ENCODE measurements around the gene PPP2R5D. TPM values are rescaled to one million over a fixed set of nuclear protein-coding genes. Genes with fewer than 3 reads are reported as not detected.

PPP2R5D gene
- total RNA-seq, 1 donor from 2014 or later: 26.8 TPM

DNA sequence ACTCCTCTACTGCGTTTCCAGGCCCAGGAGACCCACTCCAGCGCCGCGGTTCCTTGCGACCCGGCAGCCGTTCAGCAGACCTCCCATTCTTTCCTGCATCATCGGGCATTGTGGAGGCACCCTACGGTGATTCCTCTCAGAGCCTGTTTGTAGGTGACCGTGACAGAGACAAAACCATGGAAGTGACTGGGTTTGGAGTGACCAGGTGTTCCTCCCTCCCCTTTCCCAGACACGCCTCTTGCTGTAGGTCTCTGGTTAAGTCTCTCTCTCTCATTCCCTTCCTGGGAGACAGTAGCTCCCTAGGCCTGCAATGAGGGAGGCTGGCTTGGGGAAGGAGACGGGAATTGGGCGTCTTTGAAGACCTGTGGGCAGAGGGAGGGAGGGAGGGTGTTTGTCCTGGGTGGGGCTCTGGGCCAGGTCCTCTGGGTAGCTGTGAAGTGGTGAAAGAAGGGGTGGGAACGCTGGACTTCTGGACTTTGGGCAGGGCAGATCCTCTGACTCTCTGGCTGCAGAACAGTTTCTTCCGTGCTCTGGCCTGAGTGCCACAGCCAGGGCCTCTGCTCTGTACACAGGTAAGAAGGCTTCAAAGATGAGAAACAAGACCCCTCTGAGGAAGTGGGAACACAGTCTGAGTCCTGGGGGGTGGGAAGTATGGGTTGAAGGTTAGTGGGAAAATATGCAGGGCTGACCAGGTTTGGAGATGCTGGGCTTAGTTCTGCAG is 75.8 kb downstream of the PPP2R5D start:
- peaks cover 37% of the 10 kb centered on the region for H3K4me1 Mint-ChIP-seq
- H3K4me3 Mint-ChIP-seq: peak overlapping the region; percentile 95
- CTCF ChIA-PET: no interaction called here
- no peaks in the 10 kb centered on the region for H3K9me3 Mint-ChIP-seq
- H3K27me3 Mint-ChIP-seq: no peaks in the 10 kb centered on the region
- no peak for ATAC-seq (ENCODE audit: low read depth)
- peak overlapping the region; percentile 97 for H3K27ac Mint-ChIP-seq
- TF ChIP-seq, protein P1, sequence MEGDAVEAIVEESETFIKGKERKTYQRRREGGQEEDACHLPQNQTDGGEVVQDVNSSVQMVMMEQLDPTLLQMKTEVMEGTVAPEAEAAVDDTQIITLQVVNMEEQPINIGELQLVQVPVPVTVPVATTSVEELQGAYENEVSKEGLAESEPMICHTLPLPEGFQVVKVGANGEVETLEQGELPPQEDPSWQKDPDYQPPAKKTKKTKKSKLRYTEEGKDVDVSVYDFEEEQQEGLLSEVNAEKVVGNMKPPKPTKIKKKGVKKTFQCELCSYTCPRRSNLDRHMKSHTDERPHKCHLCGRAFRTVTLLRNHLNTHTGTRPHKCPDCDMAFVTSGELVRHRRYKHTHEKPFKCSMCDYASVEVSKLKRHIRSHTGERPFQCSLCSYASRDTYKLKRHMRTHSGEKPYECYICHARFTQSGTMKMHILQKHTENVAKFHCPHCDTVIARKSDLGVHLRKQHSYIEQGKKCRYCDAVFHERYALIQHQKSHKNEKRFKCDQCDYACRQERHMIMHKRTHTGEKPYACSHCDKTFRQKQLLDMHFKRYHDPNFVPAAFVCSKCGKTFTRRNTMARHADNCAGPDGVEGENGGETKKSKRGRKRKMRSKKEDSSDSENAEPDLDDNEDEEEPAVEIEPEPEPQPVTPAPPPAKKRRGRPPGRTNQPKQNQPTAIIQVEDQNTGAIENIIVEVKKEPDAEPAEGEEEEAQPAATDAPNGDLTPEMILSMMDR (IDR thresholded peaks at IDR 0.05): no peak
- POLR2A ChIA-PET: interaction anchor here (0.7 to 2.9 kb wide), 8 partner anchors 11 to 740 kb away, joined by 4 to 20 read pairs (median 10); partner anchors contain the start of genes CUL9, KLHDC3, MEA1 and PPP2R5D
- peaks cover 46% of the 10 kb centered on the region for H3K36me3 Mint-ChIP-seq (ENCODE audit: low read depth)
- intact Hi-C loops (cut with micrococcal nuclease): no loop called here
- no peak for DNase-seq

DNA sequence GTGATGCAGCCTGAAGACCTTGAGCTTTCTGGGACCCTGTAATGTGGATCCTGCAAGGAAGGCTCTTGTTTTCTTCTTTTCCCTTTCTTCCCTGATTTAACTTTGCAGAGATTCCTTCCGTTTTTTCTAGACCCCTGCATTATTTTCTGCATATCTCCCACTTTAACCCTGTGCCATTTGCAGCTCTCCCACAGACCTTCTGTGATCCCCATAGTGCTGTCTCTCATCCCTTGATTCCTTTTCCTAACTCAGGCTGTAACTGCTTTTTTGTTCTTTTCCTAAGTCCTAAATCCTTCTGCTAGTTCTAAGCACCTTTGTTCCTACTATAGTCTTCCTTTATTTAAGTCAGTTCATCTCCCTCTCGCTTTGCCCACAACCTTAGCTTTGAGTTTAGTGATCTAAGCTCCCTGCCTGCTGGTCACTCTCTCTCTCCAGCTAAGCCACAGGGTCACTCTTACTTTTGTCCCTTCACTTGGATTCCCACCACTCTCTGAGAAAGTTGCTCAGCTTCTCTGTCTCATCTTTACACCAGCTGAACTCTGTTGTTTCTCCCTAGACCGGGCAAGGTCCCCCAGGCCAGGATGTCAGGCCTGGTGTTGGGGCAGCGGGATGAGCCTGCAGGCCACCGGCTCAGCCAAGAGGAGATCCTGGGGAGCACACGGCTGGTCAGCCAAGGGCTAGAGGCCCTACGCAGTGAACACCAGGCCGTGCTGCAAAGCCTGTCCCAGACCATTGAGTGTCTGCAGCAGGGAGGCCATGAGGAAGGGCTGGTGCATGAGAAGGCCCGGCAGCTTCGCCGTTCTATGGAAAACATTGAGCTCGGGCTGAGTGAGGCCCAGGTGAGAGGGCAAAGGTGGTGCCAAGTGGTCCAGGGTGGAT is 76.6 kb downstream of the PPP2R5D start:
- Mint-ChIP-seq H3K9me3 (no peaks in the 10 kb centered on the region), H3K27me3 (no peaks in the 10 kb centered on the region), H3K36me3 (ENCODE audit: low read depth) (peaks cover 43% of the 10 kb centered on the region), H3K4me3 (peak overlapping the region; percentile 95), H3K4me1 (peaks cover 33% of the 10 kb centered on the region), H3K27ac (no peak overlapping the region)
- TF ChIP-seq, protein P1 (IDR thresholded peaks at IDR 0.05): no peak
- no peak for DNase-seq
- POLR2A ChIA-PET: interaction anchor here (2.9 kb wide), 1 partner anchor 47 kb away, joined by 20 read pairs; the partner anchor contains the start of genes KLHDC3 and MEA1
- intact Hi-C loops (cut with micrococcal nuclease): no loop called here
- CTCF ChIA-PET: no interaction called here
- ATAC-seq (ENCODE audit: low read depth): no peak

GRCh38 chr6:43061861-43062260 is 77.5 kb downstream of the PPP2R5D start:
- TF ChIP-seq, protein P1 (IDR thresholded peaks at IDR 0.05): no peak
- CTCF ChIA-PET: no interaction called here
- Mint-ChIP-seq H3K4me3 (no peak overlapping the region), H3K36me3 (ENCODE audit: low read depth) (peaks cover 45% of the 10 kb centered on the region), H3K27me3 (no peaks in the 10 kb centered on the region), H3K4me1 (peaks cover 33% of the 10 kb centered on the region), H3K9me3 (no peaks in the 10 kb centered on the region), H3K27ac (no peak overlapping the region)
- ATAC-seq (ENCODE audit: low read depth): no peak
- POLR2A ChIA-PET: no interaction called here
- intact Hi-C loops (cut with micrococcal nuclease): no loop called here
- DNase-seq: no peak

Other genes starting within 250 kb of the PPP2R5D start
- 41.5 and 41.7 TPM in 2 replicates for gene TBCC, start 238.5 kb upstream of the PPP2R5D start, total RNA-seq
- 25.2 and 25.5 TPM in 2 replicates for gene BICRAL, start 202.5 kb upstream of the PPP2R5D start, total RNA-seq
- 94.5 and 110 TPM in 2 replicates for gene RPL7L1, start 105.0 kb upstream of the PPP2R5D start, total RNA-seq
- gene PTCRA, start 68.5 kb upstream of the PPP2R5D start, total RNA-seq: not detected in 2 replicates
- 120 and 121 TPM in 2 replicates for gene CNPY3, start 55.1 kb upstream of the PPP2R5D start, total RNA-seq
- gene GNMT, start 23.8 kb upstream of the PPP2R5D start, total RNA-seq: 1.7 and 2.3 TPM in 2 replicates
- gene PEX6, start 5.4 kb upstream of the PPP2R5D start, total RNA-seq: 11.8 and 13.2 TPM in 2 replicates
- 44.4 and 48.3 TPM in 2 replicates for gene MEA1, start 29.4 kb downstream of the PPP2R5D start, total RNA-seq
- 36.4 and 36.7 TPM in 2 replicates for gene KLHDC3, start 29.7 kb downstream of the PPP2R5D start, total RNA-seq
- 51.7 and 53.9 TPM in 2 replicates for gene RRP36, start 37.1 kb downstream of the PPP2R5D start, total RNA-seq
- 15.9 and 19.1 TPM in 2 replicates for gene CUL7, start 69.3 kb downstream of the PPP2R5D start, total RNA-seq
- 43.9 and 47.8 TPM in 2 replicates for gene MRPL2, start 74.9 kb downstream of the PPP2R5D start, total RNA-seq
- gene KLC4, start 75.1 kb downstream of the PPP2R5D start, total RNA-seq: 17.0 and 19.8 TPM in 2 replicates
- 0.66 and 0.82 TPM in 2 replicates for gene PTK7, start 91.7 kb downstream of the PPP2R5D start, total RNA-seq
- gene SRF, start 186.7 kb downstream of the PPP2R5D start, total RNA-seq: 35.9 and 37.8 TPM in 2 replicates
- gene CUL9, start 197.6 kb downstream of the PPP2R5D start, total RNA-seq: 69.2 and 70.8 TPM in 2 replicates
- 56.7 and 57.5 TPM in 2 replicates for gene DNPH1, start 244.9 kb downstream of the PPP2R5D start, total RNA-seq

Measured in activated B cell treated with CpG ODN at 0.5 μM for 24 hours (primary cell).